SH-SY5Y (cell line): ENCODE results near the gene RNF32.

ENCODE experiments used
- GATA2 ChIP-seq: IDR thresholded peaks from 2 replicates; pipeline ENCODE4 v1.6.1; 2011; ENCODE audit warnings: mild to moderate bottlenecking, low read depth, low read length
- GATA3 ChIP-seq: IDR thresholded peaks from 2 replicates; pipeline ENCODE4 v1.6.1; 2011; ENCODE audit warnings: low read depth, mild to moderate bottlenecking, low read length, moderate library complexity

- TF ChIP-seq GATA2 (no peak), GATA3 (no peak)
These were observed 24.5 kb downstream of the RNF32 start for GRCh38 chr7:156665101-156665500.
